Stimulated activated naive CD8-positive, alpha-beta T cell treated with anti-CD3 and anti-CD28 coated beads, Interleukin-15, Interleukin-2, amounts not matched to agents 100 ng/mL and 50 ng/mL, for 24 hours (primary cell): ENCODE results near the gene MACROH2A2.
A peak's percentile ranks its signal among the peaks of the same experiment; 100 is the strongest.
"Not testable (repeated sequence)": the region's sequence is repeated elsewhere in the genome, so short reads cannot be mapped to it uniquely, and the experiment has no call there.

Source experiments
- H3K27ac Mint-ChIP-seq: one replicate; pipeline ENCODE4 v1.8.0; 2021; ENCODE audit warnings: mild to moderate bottlenecking, mixed read lengths
- H3K27me3 Mint-ChIP-seq: one replicate; pipeline ENCODE4 v1.8.0; 2021; ENCODE audit warnings: mixed read lengths
- H3K36me3 Mint-ChIP-seq: one replicate; pipeline ENCODE4 v1.8.0; 2021; ENCODE audit warnings: low read depth, mixed read lengths
- H3K4me1 Mint-ChIP-seq: one replicate; pipeline ENCODE4 v1.8.0; 2021; ENCODE audit warnings: low read depth, mixed read lengths
- H3K4me3 Mint-ChIP-seq: one replicate; pipeline ENCODE4 v1.8.0; 2021; ENCODE audit warnings: mild to moderate bottlenecking, mixed read lengths
- H3K9me3 Mint-ChIP-seq: one replicate; pipeline ENCODE4 v1.8.0; 2021; ENCODE audit warnings: mixed read lengths

Gene MACROH2A2

DNA sequence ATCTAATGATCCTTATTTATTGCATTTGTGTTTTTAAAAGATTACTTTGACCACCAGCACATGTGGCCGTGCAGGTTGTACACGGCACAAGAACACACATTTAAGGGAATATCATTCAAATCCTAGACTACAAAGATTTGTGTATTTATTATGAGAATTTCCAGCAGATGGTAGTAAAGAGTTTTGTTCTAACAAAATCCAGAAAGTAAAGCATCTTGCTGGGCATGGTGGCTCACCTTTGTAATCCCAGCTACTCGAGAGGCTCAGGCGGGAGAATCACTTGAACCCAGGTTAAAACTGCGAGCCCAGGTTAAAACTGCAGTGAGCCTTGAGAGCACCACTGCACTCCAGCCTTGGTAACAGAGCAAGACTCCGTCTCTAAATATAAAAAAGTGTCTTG is 31.5 kb downstream of the MACROH2A2 start:
- no peak overlapping the region for H3K4me3 Mint-ChIP-seq
- no peak overlapping the region for H3K27ac Mint-ChIP-seq
- no peaks in the 10 kb centered on the region for H3K27me3 Mint-ChIP-seq
- no peaks in the 10 kb centered on the region for H3K4me1 Mint-ChIP-seq
- no peaks in the 10 kb centered on the region for H3K9me3 Mint-ChIP-seq
- H3K36me3 Mint-ChIP-seq = no peaks in the 10 kb centered on the region

DNA sequence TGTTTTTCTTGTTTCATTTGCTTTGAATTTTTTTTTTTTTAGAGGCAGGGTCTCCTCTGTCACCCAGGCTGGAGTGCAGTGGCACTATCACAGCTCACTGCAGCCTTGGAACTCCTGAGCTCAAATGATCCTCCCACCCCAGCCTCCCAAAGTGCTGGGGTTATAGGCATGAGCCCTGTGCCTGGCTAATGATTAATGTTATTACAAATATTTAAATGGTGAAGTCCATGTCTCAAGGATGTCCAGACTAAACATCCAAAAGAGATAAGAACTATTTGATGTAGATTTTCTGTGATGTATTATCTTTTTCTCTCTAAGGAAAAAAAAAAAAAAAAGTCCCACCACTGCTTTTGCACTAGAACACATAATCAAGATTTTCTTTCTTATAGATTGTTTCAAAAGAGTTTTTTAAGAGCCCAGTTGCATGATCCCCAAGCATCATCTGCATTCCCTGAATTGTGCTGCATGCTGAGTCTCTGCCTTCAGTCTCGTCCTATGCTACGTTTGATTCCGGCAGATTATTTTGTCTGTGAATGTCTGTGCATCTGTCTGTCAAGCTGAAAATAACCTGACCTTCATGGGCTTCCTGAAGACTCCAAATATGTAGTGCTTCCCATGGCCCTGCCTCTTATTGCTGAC is 33.4 kb downstream of the MACROH2A2 start:
- H3K4me1 Mint-ChIP-seq = no peaks in the 10 kb centered on the region
- H3K27ac Mint-ChIP-seq = no peak overlapping the region
- H3K9me3 Mint-ChIP-seq = no peaks in the 10 kb centered on the region
- H3K4me3 Mint-ChIP-seq = no peak overlapping the region
- no peaks in the 10 kb centered on the region for H3K36me3 Mint-ChIP-seq
- H3K27me3 Mint-ChIP-seq = no peaks in the 10 kb centered on the region

DNA sequence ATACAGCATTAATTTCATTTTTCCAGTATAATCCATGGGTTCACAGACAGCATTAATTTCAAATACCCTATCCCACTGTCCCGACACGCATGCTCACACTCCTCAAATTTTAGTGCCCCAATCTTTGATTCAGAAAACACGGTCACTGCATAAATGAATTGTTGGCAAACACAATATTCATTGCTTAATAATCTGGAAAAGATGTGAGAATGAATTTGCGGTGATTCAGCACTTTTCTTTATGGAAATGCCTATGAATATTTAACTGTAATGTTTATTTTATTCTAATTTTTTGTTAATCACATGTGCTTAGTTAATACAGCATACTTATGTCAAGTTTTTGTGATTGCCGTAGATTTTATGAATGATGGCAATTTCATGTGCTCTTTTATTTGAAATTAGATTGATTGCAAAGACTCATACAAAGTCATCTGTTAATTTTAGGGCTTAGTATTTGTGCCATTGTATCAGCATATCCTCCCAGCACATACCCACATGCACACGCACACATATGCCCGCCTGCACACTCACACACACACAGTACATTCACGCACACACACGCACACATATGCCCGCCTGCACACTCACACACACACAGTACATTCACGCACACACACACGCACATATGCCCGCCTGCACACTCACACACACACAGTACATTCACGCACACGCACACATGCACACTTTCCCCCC is 35.1 kb downstream of the MACROH2A2 start:
- Mint-ChIP-seq H3K27ac (no peak overlapping the region), H3K36me3 (no peaks in the 10 kb centered on the region), H3K9me3 (no peaks in the 10 kb centered on the region), H3K4me3 (no peak overlapping the region), H3K27me3 (no peaks in the 10 kb centered on the region), H3K4me1 (peaks cover 13% of the 10 kb centered on the region)

- Mint-ChIP-seq H3K36me3 (no peaks in the 10 kb centered on the region), H3K4me3 (no peak overlapping the region), H3K27ac (no peak overlapping the region), H3K4me1 (peaks cover 18% of the 10 kb centered on the region), H3K27me3 (no peaks in the 10 kb centered on the region), H3K9me3 (no peaks in the 10 kb centered on the region)
Measured at GRCh38 chr10:70088308-70088698, 35.7 kb downstream of the MACROH2A2 start.

- Mint-ChIP-seq H3K4me1 (peaks cover 35% of the 10 kb centered on the region), H3K9me3 (no peaks in the 10 kb centered on the region), H3K27ac (no peak overlapping the region), H3K4me3 (no peak overlapping the region), H3K27me3 (no peaks in the 10 kb centered on the region), H3K36me3 (no peaks in the 10 kb centered on the region)
Measured at GRCh38 chr10:70090013-70090412, 37.4 kb downstream of the MACROH2A2 start.

DNA sequence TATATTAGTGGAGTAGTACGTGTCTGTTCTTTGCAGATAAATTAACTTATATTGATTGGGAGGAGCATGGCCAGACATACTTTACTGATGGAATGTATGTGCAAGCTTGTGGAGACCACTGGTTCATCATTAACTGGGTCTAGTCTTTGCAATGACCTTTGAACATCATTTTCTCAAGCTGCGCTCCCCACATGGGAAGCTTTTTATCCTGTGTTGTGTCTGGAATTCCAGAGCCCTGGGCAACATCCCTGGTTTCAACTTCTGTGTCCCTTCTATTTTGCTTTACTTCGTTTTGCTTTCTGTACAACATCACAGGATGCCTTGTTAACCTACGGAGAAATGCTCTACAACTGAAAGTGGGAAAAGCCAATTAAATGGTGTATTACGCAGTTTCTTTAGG is 38.3 kb downstream of the MACROH2A2 start:
- Mint-ChIP-seq H3K4me3 (no peak overlapping the region), H3K36me3 (peaks cover 5% of the 10 kb centered on the region), H3K27ac (peak overlapping the region; percentile 28), H3K27me3 (no peaks in the 10 kb centered on the region), H3K9me3 (no peaks in the 10 kb centered on the region), H3K4me1 (peaks cover 40% of the 10 kb centered on the region)

- Mint-ChIP-seq H3K36me3 (peaks cover 8% of the 10 kb centered on the region), H3K4me1 (peaks cover 40% of the 10 kb centered on the region), H3K4me3 (peak overlapping the region; percentile 84)
Measured at GRCh38 chr10:70092389-70092718, 39.7 kb downstream of the MACROH2A2 start.

GRCh38 chr10:70093335-70093944 is 40.8 kb downstream of the MACROH2A2 start:
- Mint-ChIP-seq H3K27ac (no peak overlapping the region), H3K9me3 (no peaks in the 10 kb centered on the region), H3K27me3 (no peaks in the 10 kb centered on the region), H3K4me3 (peak overlapping the region; percentile 84), H3K36me3 (peaks cover 8% of the 10 kb centered on the region), H3K4me1 (peaks cover 40% of the 10 kb centered on the region)

More at GRCh38 chr10:70092389-70092718, 39.7 kb downstream of the MACROH2A2 start:
- no peaks in the 10 kb centered on the region for H3K9me3 Mint-ChIP-seq
- no peaks in the 10 kb centered on the region for H3K27me3 Mint-ChIP-seq
- H3K27ac Mint-ChIP-seq = peak overlapping the region; percentile 92

DNA sequence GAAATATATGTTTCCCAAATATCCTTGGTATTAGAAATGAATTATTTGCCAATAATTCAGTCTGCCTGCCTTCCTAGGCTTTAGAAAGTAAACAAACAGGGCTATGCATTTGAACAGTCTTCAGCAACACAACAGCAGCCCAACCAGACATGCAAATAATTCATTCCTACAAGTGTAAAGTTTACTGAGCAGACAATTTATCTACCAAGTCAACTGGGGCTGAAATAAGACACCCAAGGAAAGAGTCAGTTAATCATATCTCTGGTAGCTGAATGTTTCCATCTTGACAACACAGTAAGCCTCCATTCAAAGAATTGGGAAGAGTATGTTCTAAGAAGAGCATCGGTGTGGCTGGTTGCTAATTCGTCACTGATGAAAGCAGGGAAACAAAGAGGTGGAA is 41.6 kb downstream of the MACROH2A2 start:
- Mint-ChIP-seq H3K27ac (peak overlapping the region; percentile 56), H3K36me3 (peaks cover 8% of the 10 kb centered on the region), H3K4me3 (no peak overlapping the region), H3K4me1 (peaks cover 40% of the 10 kb centered on the region), H3K27me3 (no peaks in the 10 kb centered on the region), H3K9me3 (no peaks in the 10 kb centered on the region)

GRCh38 chr10:70096016-70096704 is 43.5 kb downstream of the MACROH2A2 start:
- Mint-ChIP-seq H3K27ac (no peak overlapping the region), H3K9me3 (no peaks in the 10 kb centered on the region), H3K36me3 (peaks cover 8% of the 10 kb centered on the region), H3K4me1 (peaks cover 40% of the 10 kb centered on the region), H3K27me3 (no peaks in the 10 kb centered on the region), H3K4me3 (no peak overlapping the region)

GRCh38 chr10:70096705-70097420 is 44.2 kb downstream of the MACROH2A2 start:
- Mint-ChIP-seq H3K4me1 (peaks cover 36% of the 10 kb centered on the region), H3K27ac (no peak overlapping the region), H3K4me3 (no peak overlapping the region)

DNA sequence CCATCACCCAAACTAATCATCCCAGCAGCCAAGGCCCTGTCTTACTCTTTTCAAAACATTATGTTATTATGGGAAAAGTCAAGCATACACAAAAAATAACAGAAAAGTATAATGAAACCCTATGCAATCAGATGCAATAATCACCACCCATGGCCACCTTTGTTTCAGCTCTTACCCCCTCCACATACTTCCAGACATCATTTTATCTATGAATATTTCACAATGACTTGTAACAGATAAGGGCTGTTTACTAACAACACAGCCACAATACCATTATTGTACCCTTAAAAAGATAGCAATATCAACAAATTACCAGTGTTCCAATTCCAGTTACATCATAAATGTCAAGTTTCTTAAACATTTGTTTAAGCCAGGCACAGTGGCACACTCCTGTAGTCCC is 44.8 kb downstream of the MACROH2A2 start:
- peaks cover 12% of the 10 kb centered on the region for H3K36me3 Mint-ChIP-seq
- H3K27me3 Mint-ChIP-seq = no peaks in the 10 kb centered on the region
- no peak overlapping the region for H3K4me3 Mint-ChIP-seq
- H3K4me1 Mint-ChIP-seq = peaks cover 30% of the 10 kb centered on the region
- H3K27ac Mint-ChIP-seq = no peak overlapping the region
- no peaks in the 10 kb centered on the region for H3K9me3 Mint-ChIP-seq

More at GRCh38 chr10:70096705-70097420, 44.2 kb downstream of the MACROH2A2 start:
- Mint-ChIP-seq H3K36me3 (peaks cover 12% of the 10 kb centered on the region), H3K9me3 (no peaks in the 10 kb centered on the region), H3K27me3 (no peaks in the 10 kb centered on the region)

DNA sequence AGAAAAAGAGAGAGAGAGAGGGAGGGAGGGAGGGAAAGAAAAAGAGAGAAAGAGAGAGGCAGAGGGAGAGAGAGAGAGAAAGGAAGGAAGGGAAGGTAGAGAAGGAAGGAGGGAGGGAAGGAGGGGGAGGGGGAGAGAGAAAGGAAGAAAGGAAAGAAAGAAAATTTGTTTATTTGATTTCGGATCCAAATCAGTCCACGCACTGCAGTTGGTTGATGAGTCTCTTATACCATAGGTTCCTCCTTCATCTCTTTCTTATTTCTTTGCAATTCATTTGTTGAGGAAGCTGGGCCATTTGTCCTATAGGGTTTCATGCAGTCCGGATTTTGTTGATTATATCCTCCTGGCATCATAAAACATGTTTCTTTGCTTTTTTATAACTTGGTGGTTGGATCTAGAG is 45.6 kb downstream of the MACROH2A2 start:
- Mint-ChIP-seq H3K9me3 (no peaks in the 10 kb centered on the region), H3K27ac (no peak overlapping the region), H3K4me1 (peaks cover 22% of the 10 kb centered on the region), H3K36me3 (peaks cover 12% of the 10 kb centered on the region), H3K27me3 (no peaks in the 10 kb centered on the region), H3K4me3 (no peak overlapping the region)

DNA sequence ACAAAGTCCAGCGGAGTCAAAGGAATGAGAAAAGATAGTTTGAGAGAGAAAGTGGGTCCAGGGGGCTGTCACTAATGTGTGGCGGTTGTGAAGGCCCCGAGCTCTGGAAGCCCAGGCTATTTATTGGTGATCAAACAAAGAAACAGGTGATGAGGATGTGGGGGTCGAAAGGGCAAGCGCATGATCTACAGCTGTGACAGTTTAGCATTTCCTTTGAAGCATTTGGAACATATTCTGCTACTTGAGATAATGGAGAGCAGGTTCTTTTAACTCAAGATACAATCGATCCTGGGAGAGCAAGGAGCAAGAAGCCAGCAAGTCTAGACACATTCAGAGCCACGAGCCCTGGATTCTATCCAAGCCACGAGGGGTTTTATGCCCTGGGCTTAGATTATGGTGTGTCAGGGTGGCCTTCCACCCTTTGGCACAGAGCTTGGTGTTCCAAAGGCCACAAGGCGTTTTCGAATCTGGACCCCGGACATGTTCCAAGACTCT is 48.5 kb downstream of the MACROH2A2 start:
- H3K9me3 Mint-ChIP-seq, H3K27ac Mint-ChIP-seq, H3K27me3 Mint-ChIP-seq, H3K4me3 Mint-ChIP-seq, H3K36me3 Mint-ChIP-seq, H3K4me1 Mint-ChIP-seq: not testable (repeated sequence)
